ENCODE results near the gene ARHGAP4.

Gene ARHGAP4

GRCh38 chrX:153931748-153932147, 5.7 kb upstream of the ARHGAP4 start:
- TF ChIP-seq CTCF (IDR thresholded peaks at IDR 0.05; ENCODE audit: low read depth, low read length), result no peak
- H3K4me3 ChIP-seq (replicated peaks in 1 of 2; ENCODE audit: low read depth in 2 of 2, low read length in 2 of 2), result no peak overlapping the region
- DNase-seq (ENCODE audit: low read depth in 2 of 2), result no peak

GRCh38 chrX:153931151-153931550, 5.1 kb upstream of the ARHGAP4 start:
- no peak for TF ChIP-seq CTCF (IDR thresholded peaks at IDR 0.05; ENCODE audit: low read depth, low read length)
- no peak for DNase-seq (ENCODE audit: low read depth in 2 of 2)
- H3K4me3 ChIP-seq (replicated peaks in 1 of 2; ENCODE audit: low read depth in 2 of 2, low read length in 2 of 2), result no peak overlapping the region

GRCh38 chrX:153930011-153930910, 4.2 kb upstream of the ARHGAP4 start:
- no peak for TF ChIP-seq CTCF (IDR thresholded peaks at IDR 0.05; ENCODE audit: low read depth, low read length)
- no peak for DNase-seq (ENCODE audit: low read depth in 2 of 2)
- no peak overlapping the region for H3K4me3 ChIP-seq (replicated peaks in 1 of 2; ENCODE audit: low read depth in 2 of 2, low read length in 2 of 2)

- no peak overlapping the region for H3K4me3 ChIP-seq (replicated peaks in 1 of 2; ENCODE audit: low read depth in 2 of 2, low read length in 2 of 2)
- TF ChIP-seq CTCF (IDR thresholded peaks at IDR 0.05; ENCODE audit: low read depth, low read length), result no peak
- no peak for DNase-seq (ENCODE audit: low read depth in 2 of 2)
Measured at GRCh38 chrX:153929576-153929975, 3.5 kb upstream of the ARHGAP4 start.

GRCh38 chrX:153928846-153929245, 2.8 kb upstream of the ARHGAP4 start:
- DNase-seq (ENCODE audit: low read depth in 2 of 2), result no peak
- TF ChIP-seq CTCF (IDR thresholded peaks at IDR 0.05; ENCODE audit: low read depth, low read length), result no peak
- no peak overlapping the region for H3K4me3 ChIP-seq (replicated peaks in 1 of 2; ENCODE audit: low read depth in 2 of 2, low read length in 2 of 2)

GRCh38 chrX:153927922-153928760, 2.1 kb upstream of the ARHGAP4 start:
- TF ChIP-seq CTCF (IDR thresholded peaks at IDR 0.05; ENCODE audit: low read depth, low read length), result peak; percentile 9
- DNase-seq (ENCODE audit: low read depth in 2 of 2), result peak; percentile 97 to 99
- H3K4me3 ChIP-seq (replicated peaks in 1 of 2; ENCODE audit: low read depth in 2 of 2, low read length in 2 of 2), result peak overlapping the region; percentile 52 to 58
